SK-N-SH treated with all-trans-retinoic acid at 6 μM for 48 hours (cell line): ENCODE measurements around the gene ZXDC.

Source experiments
- ZNF565 ChIP-seq: fragments of 450-650 bp; formaldehyde crosslinking; conservative IDR thresholded peaks from 2 replicates; pipeline ENCODE4 v1.5.0; 2020; ENCODE audit warnings: low read depth, mild to moderate bottlenecking, moderate library complexity
- TF ChIP-seq, protein P1 (sequence below): fragments of 250-450 bp; sonication (Bioruptor Pico); IDR thresholded peaks from 2 replicates; pipeline ENCODE4 v1.5.1; 2020; ENCODE audit warnings: low read depth, mild to moderate bottlenecking, moderate library complexity

DNA sequence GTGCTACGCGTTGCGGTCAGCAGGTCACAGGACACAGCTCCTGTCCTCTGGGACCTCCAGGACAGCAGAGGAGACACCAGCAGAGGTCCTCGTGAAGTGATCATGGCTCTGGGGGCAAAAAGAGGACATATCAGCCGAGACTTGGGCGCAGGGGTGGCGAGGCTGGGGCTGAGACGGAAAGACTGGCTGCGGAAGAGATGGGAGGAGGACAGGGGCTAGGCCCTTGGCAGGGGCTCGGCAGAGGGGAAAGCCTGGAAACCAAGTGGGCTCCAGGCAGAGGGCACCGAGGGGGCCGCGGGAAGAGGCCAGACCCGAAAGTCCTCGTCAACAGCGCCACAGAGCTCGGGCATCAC is 85.9 kb downstream of the ZXDC start:
- TF ChIP-seq, protein P1, sequence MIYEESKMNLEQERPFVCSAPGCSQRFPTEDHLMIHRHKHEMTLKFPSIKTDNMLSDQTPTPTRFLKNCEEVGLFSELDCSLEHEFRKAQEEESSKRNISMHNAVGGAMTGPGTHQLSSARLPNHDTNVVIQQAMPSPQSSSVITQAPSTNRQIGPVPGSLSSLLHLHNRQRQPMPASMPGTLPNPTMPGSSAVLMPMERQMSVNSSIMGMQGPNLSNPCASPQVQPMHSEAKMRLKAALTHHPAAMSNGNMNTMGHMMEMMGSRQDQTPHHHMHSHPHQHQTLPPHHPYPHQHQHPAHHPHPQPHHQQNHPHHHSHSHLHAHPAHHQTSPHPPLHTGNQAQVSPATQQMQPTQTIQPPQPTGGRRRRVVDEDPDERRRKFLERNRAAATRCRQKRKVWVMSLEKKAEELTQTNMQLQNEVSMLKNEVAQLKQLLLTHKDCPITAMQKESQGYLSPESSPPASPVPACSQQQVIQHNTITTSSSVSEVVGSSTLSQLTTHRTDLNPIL (CRISPR knock-in tag), result no peak
- no peak for TF ChIP-seq ZNF565 (CRISPR knock-in tag)
